IMR-90 (cell line): ENCODE measurements around the gene FMN2. TPM values are rescaled to one million over a fixed set of nuclear protein-coding genes. Genes with fewer than 3 reads are reported as not detected.

ENCODE experiments used
- ATAC-seq: fragments of 200-7000 bp; cut with Tn5 transposase; 2 replicates; pipeline ENCODE4 v1.9.1; 2020; ENCODE audit warnings: low read depth, mild to moderate bottlenecking, moderate library complexity
- BruUV-seq: library from RNA; stranded (reverse); fragments of 400-500 nt; replicated peaks from 2 replicates; lab custom pipeline; 2021; lab: Mats Ljungman, UMichigan
- CTCF ChIA-PET: fragments of 300-600 bp; formaldehyde crosslinking; extraction: SDS; loops from one replicate; lab custom pipeline; 2021; ENCODE audit warnings: antibody characterized with exemption; lab: Yijun Ruan, JAX
- POLR2A ChIA-PET: fragments of 300-600 bp; sonication (Branson Sonifier 250); formaldehyde crosslinking; loops from one replicate; lab custom pipeline; 2022; ENCODE audit warnings: antibody characterized with exemption; ENCODE audit not compliant: unreplicated experiment; lab: Charles Lee
- DNase-seq: peaks from one replicate; pipeline ENCODE4 v3.0.0; 2013
- H2AFZ ChIP-seq: replicated peaks from 2 replicates; pipeline ENCODE3; 2013; ENCODE audit warnings: low read length, mild to moderate bottlenecking; ENCODE audit not compliant: poor library complexity
- H2AK5ac ChIP-seq: 2 replicates; pipeline ENCODE4 v1.6.1; 2013; ENCODE audit warnings: low read depth, low read length, inconsistent platforms
- H2AK9ac ChIP-seq: replicated peaks from 2 replicates; pipeline ENCODE3; 2013; ENCODE audit warnings: mild to moderate bottlenecking, low read depth, low read length, moderate library complexity; ENCODE audit not compliant: poor library complexity
- H2BK120ac ChIP-seq: 2 replicates; pipeline ENCODE4 v1.6.1; 2013; ENCODE audit warnings: low read depth, low read length, inconsistent platforms
- H2BK15ac ChIP-seq: 3 replicates; pipeline ENCODE4 v1.6.1; 2013; ENCODE audit warnings: low read depth, low read length, inconsistent platforms
- H2BK20ac ChIP-seq: 2 replicates; pipeline ENCODE4 v1.6.1; 2013; ENCODE audit warnings: low read depth, mild to moderate bottlenecking, inconsistent platforms, low read length, moderate library complexity
- H2BK5ac ChIP-seq: 2 replicates; pipeline ENCODE4 v1.6.1; 2013; ENCODE audit warnings: mild to moderate bottlenecking, low read depth, low read length, inconsistent platforms; ENCODE audit not compliant: poor library complexity, severe bottlenecking
- H3K14ac ChIP-seq: replicated peaks from 2 replicates; pipeline ENCODE4 v1.6.1; 2013; ENCODE audit warnings: low read depth, low read length, inconsistent platforms
- H3K18ac ChIP-seq: 2 replicates; pipeline ENCODE4 v1.6.1; 2013; ENCODE audit warnings: low read depth, low read length, control low read depth
- H3K23ac ChIP-seq: 2 replicates; pipeline ENCODE4 v1.6.1; 2013; ENCODE audit warnings: low read depth, low read length, inconsistent platforms
- H3K27ac ChIP-seq: 2 replicates; pipeline ENCODE4 v1.5.1; 2013; ENCODE audit warnings: mild to moderate bottlenecking, control low read depth, low read length; ENCODE audit not compliant: insufficient read depth
- H3K27me3 ChIP-seq: 2 replicates; pipeline ENCODE4 v1.6.1; 2013; ENCODE audit warnings: low read length; ENCODE audit not compliant: control insufficient read depth, insufficient read depth
- H3K36me3 ChIP-seq: 2 replicates; pipeline ENCODE4 v1.6.1; 2013; ENCODE audit warnings: low read length, mixed read lengths; ENCODE audit not compliant: control insufficient read depth, insufficient read depth
- H3K4ac ChIP-seq: 2 replicates; pipeline ENCODE4 v1.6.1; 2013; ENCODE audit warnings: low read depth, low read length, inconsistent platforms
- H3K4me1 ChIP-seq: 2 replicates; pipeline ENCODE4 v1.6.1; 2013; ENCODE audit warnings: low read length, mixed read lengths; ENCODE audit not compliant: control insufficient read depth, insufficient read depth
- H3K4me2 ChIP-seq: 2 replicates; pipeline ENCODE4 v1.6.1; 2013; ENCODE audit warnings: low read depth, mild to moderate bottlenecking, control low read depth, low read length, moderate library complexity
- H3K4me3 ChIP-seq: 2 replicates; pipeline ENCODE4 v1.5.1; 2013; ENCODE audit warnings: low read depth, mild to moderate bottlenecking, control low read depth, low read length, moderate library complexity; ENCODE audit not compliant: insufficient read depth
- H3K56ac ChIP-seq: 2 replicates; pipeline ENCODE4 v1.6.1; 2013; ENCODE audit warnings: low read length, inconsistent platforms; ENCODE audit not compliant: insufficient read depth; ENCODE audit errors: extremely low read depth
- H3K79me1 ChIP-seq, 2 experiments: 2 replicates each; pipeline ENCODE4 v1.6.1; 2013; ENCODE audit warnings: low read length in 2 of 2, inconsistent platforms in 1 of 2, low read depth in 1 of 2
- H3K9ac ChIP-seq: 2 replicates; pipeline ENCODE4 v1.6.1; 2013; ENCODE audit warnings: low read depth, low read length, control low read depth
- H3K9me1 ChIP-seq: 2 replicates; pipeline ENCODE4 v1.6.1; 2013; ENCODE audit warnings: low read length, inconsistent platforms; ENCODE audit not compliant: insufficient read depth
- H3K9me3 ChIP-seq: 2 replicates; pipeline ENCODE4 v1.6.1; 2013; ENCODE audit warnings: low read length; ENCODE audit not compliant: control insufficient read depth, insufficient read depth
- H4K20me1 ChIP-seq: 2 replicates; pipeline ENCODE4 v1.6.1; 2013; ENCODE audit warnings: low read length, inconsistent platforms; ENCODE audit not compliant: insufficient read depth
- H4K5ac ChIP-seq: 2 replicates; pipeline ENCODE4 v1.6.1; 2013; ENCODE audit warnings: mild to moderate bottlenecking, low read depth, low read length, control low read depth
- H4K8ac ChIP-seq, 2 experiments: 2 replicates each; pipeline ENCODE4 v1.6.1; 2013; ENCODE audit warnings: low read depth in 2 of 2, low read length in 2 of 2, control low read depth in 1 of 2, inconsistent platforms in 1 of 2
- H4K91ac ChIP-seq: 2 replicates; pipeline ENCODE4 v1.6.1; 2013; ENCODE audit warnings: low read depth, low read length, inconsistent platforms; ENCODE audit not compliant: insufficient read depth
- MAFK ChIP-seq: IDR thresholded peaks from 2 replicates; pipeline ENCODE4 v1.6.1; 2012; ENCODE audit warnings: low read depth, low read length, improper control_type of control experiment
- POLR2A ChIP-seq: IDR thresholded peaks from 2 replicates; pipeline ENCODE4 v1.6.1; 2012; ENCODE audit warnings: mild to moderate bottlenecking, low read depth, low read length
- SMC3 ChIP-seq: fragments of 150-350 bp; IDR thresholded peaks from 2 replicates; pipeline ENCODE4 v1.6.1; 2016; ENCODE audit warnings: low read depth, mild to moderate bottlenecking, antibody characterized with exemption, low read length, moderate library complexity
- WGBS, 2 experiments: methylation state at CpG; one replicate each; pipeline versions ENCODE4 v1.1.5 to v1.1.7; 2013; ENCODE audit warnings: missing lambda C conversion rate in 2 of 2; ENCODE audit not compliant: insufficient read length in 1 of 2; ENCODE audit errors: extremely low coverage in 2 of 2; 5-methylcytosine and 5-hydroxymethylcytosine counted together
- dilution Hi-C: fragments of 300-500 bp; cut with HindIII; formaldehyde crosslinking; loops from one replicate; pipeline ENCODE4 v1.14.3; 2018; ENCODE audit warnings: low sequenced_read_pairs; ENCODE audit not compliant: unreplicated experiment
- in situ Hi-C: fragments of 300-500 bp; cut with MboI; formaldehyde crosslinking; loops from 3 replicates; pipeline ENCODE4 v1.14.3; 2019; ENCODE audit warnings: low sequenced_read_pairs, inconsistent platforms, mixed read lengths
- intact Hi-C: fragments of 100-400 bp; cut with micrococcal nuclease; formaldehyde crosslinking; loops from 2 replicates; pipeline ENCODE4 v1.10.0; 2022
- polyA plus RNA-seq, 3 experiments: library from polyadenylated mRNA; depleted of rRNA; stranded (reverse); fragments of >200 nt; gene quantifications; 2 replicates each; pipeline ENCODE4 v1.2.3, GENCODE V29; 2012; ENCODE audit warnings: low replicate concordance in 1 of 3
- total RNA-seq: library from RNA; depleted of rRNA; stranded (reverse); fragments of >200 nt; gene quantifications from 2 replicates; pipeline ENCODE4 v1.2.3, GENCODE V29; 2012
- TF ChIP-seq, protein P1 (sequence below): fragments of 150-350 bp; IDR thresholded peaks from 2 replicates; pipeline ENCODE4 v1.6.1; 2017; ENCODE audit warnings: mild to moderate bottlenecking, antibody characterized with exemption, low read length, low read depth

The FMN2 gene
- total and polyA plus RNA-seq, 2 of the 4 experiments (the other 2 are of a cell fraction), result 29.0 to 35.8 TPM

DNA sequence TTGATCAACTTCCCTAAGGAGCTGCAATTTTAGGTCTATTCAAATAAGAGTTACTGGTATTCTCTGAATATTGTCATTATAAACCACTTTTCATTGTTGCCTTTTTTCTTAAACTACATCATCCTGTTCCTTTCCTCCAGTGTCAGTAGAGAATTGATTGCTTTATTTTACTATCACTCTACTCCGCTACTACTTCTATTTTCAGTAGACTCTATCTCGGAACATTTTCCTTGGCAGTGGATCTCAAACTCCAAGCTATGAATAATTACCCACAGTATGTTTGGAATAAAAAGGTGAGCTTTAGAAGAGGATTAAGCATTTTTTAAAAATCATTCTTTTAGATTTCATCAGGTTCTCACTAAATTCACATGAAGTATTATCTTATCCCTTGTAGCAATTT is 295.4 kb downstream of the FMN2 start:
- intact Hi-C loops (no loop called here), dilution Hi-C loops (no loop called here), in situ Hi-C loops (no loop called here)
- H2BK15ac ChIP-seq, result no peak overlapping the region; the same call in 2 of the 3 replicates
- peak overlapping the region; percentile 44; the same call in 1 of the 2 replicates for H4K91ac ChIP-seq
- no peak overlapping the region for H2AK9ac ChIP-seq
- H3K4me3 ChIP-seq, result no peak overlapping the region
- peaks cover 3 to 19% of the 10 kb centered on the region in 2 experiments; a peak in 3 of 4 replicates for H3K79me1 ChIP-seq
- H2BK120ac ChIP-seq, result peak overlapping the region; percentile 11
- peak overlapping the region; percentile 35; the same call in 1 of the 2 replicates for H2BK20ac ChIP-seq
- no peak overlapping the region for H3K23ac ChIP-seq
- no CpG with 5 or more reads among the region's 2 CpGs for WGBS, 2 experiments
- H2BK5ac ChIP-seq, result peak overlapping the region; percentile 76
- DNase-seq (no peak), ATAC-seq (no peak)
- H3K9me1 ChIP-seq, result no peaks in the 10 kb centered on the region
- H3K27me3 ChIP-seq, result no peaks in the 10 kb centered on the region
- no peak overlapping the region for H3K27ac ChIP-seq
- H3K9me3 ChIP-seq, result peaks cover 1% of the 10 kb centered on the region; the same call in 1 of the 2 replicates
- no peak overlapping the region for H3K14ac ChIP-seq
- H3K18ac ChIP-seq, result peak overlapping the region; percentile 52; the same call in 1 of the 2 replicates
- peak overlapping the region; percentile 47; the same call in 1 of the 2 replicates for H3K56ac ChIP-seq
- TF ChIP-seq MAFK (no peak), POLR2A (no peak), SMC3 (no peak)
- TF ChIP-seq, protein P1, sequence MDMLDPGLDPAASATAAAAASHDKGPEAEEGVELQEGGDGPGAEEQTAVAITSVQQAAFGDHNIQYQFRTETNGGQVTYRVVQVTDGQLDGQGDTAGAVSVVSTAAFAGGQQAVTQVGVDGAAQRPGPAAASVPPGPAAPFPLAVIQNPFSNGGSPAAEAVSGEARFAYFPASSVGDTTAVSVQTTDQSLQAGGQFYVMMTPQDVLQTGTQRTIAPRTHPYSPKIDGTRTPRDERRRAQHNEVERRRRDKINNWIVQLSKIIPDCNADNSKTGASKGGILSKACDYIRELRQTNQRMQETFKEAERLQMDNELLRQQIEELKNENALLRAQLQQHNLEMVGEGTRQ, result no peak
- H2AK5ac ChIP-seq, result no peak overlapping the region
- H2AFZ ChIP-seq, result no peak overlapping the region
- CTCF ChIA-PET, result no interaction called here
- H4K20me1 ChIP-seq, result no peaks in the 10 kb centered on the region
- H3K36me3 ChIP-seq, result no peaks in the 10 kb centered on the region; the same call in 1 of the 2 replicates
- peak overlapping the region in 1 of 2 experiments; percentile 42; a peak in 1 of 4 replicates for H4K8ac ChIP-seq
- peaks cover 6% of the 10 kb centered on the region; the same call in 1 of the 2 replicates for H3K4me1 ChIP-seq
- H3K4ac ChIP-seq, result peak overlapping the region; percentile 31; the same call in 1 of the 2 replicates
- peak overlapping the region; percentile 17; the same call in 1 of the 2 replicates for H4K5ac ChIP-seq
- BruUV-seq, result no TSS peak
- H3K9ac ChIP-seq, result no peak overlapping the region
- no peak overlapping the region; the same call in 1 of the 2 replicates for H3K4me2 ChIP-seq
- POLR2A ChIA-PET, result no interaction called here
